ENCODE measurements around the gene TMTC3.

DNA sequence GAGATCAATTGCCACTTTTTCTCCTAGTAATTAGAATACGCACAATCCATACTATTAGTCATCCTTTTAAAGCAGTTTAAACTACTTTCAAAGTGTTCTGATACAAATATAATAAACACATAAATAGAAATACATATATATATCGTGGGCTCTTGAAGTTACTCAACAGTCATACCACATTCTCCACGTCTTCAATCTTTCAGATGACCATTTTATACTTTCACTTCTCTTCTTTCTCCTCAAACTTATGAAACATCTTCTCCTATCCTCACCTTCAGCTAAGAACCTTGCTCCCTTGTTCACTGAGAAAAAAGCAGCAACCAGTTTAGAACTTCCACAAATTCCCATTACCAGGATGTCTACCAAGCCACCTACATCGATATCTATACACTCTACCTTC lies 19.4 kb upstream of the TMTC3 start:
- no peak for TF ChIP-seq POLR2AphosphoS5 (IDR thresholded peaks at IDR 0.05)
- TF ChIP-seq, protein P1, sequence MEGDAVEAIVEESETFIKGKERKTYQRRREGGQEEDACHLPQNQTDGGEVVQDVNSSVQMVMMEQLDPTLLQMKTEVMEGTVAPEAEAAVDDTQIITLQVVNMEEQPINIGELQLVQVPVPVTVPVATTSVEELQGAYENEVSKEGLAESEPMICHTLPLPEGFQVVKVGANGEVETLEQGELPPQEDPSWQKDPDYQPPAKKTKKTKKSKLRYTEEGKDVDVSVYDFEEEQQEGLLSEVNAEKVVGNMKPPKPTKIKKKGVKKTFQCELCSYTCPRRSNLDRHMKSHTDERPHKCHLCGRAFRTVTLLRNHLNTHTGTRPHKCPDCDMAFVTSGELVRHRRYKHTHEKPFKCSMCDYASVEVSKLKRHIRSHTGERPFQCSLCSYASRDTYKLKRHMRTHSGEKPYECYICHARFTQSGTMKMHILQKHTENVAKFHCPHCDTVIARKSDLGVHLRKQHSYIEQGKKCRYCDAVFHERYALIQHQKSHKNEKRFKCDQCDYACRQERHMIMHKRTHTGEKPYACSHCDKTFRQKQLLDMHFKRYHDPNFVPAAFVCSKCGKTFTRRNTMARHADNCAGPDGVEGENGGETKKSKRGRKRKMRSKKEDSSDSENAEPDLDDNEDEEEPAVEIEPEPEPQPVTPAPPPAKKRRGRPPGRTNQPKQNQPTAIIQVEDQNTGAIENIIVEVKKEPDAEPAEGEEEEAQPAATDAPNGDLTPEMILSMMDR (IDR thresholded peaks at IDR 0.05), result no peak
- no peak for TF ChIP-seq EP300 (IDR thresholded peaks at IDR 0.05)

All from suprapubic skin (tissue), 4 donors.